ENCODE results near the gene CDC42BPA.
"Not testable (repeated sequence)": the region's sequence is repeated elsewhere in the genome, so short reads cannot be mapped to it uniquely, and the experiment has no call there.

The CDC42BPA gene, protein sequence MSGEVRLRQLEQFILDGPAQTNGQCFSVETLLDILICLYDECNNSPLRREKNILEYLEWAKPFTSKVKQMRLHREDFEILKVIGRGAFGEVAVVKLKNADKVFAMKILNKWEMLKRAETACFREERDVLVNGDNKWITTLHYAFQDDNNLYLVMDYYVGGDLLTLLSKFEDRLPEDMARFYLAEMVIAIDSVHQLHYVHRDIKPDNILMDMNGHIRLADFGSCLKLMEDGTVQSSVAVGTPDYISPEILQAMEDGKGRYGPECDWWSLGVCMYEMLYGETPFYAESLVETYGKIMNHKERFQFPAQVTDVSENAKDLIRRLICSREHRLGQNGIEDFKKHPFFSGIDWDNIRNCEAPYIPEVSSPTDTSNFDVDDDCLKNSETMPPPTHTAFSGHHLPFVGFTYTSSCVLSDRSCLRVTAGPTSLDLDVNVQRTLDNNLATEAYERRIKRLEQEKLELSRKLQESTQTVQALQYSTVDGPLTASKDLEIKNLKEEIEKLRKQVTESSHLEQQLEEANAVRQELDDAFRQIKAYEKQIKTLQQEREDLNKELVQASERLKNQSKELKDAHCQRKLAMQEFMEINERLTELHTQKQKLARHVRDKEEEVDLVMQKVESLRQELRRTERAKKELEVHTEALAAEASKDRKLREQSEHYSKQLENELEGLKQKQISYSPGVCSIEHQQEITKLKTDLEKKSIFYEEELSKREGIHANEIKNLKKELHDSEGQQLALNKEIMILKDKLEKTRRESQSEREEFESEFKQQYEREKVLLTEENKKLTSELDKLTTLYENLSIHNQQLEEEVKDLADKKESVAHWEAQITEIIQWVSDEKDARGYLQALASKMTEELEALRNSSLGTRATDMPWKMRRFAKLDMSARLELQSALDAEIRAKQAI (N-terminal part only)

DNA sequence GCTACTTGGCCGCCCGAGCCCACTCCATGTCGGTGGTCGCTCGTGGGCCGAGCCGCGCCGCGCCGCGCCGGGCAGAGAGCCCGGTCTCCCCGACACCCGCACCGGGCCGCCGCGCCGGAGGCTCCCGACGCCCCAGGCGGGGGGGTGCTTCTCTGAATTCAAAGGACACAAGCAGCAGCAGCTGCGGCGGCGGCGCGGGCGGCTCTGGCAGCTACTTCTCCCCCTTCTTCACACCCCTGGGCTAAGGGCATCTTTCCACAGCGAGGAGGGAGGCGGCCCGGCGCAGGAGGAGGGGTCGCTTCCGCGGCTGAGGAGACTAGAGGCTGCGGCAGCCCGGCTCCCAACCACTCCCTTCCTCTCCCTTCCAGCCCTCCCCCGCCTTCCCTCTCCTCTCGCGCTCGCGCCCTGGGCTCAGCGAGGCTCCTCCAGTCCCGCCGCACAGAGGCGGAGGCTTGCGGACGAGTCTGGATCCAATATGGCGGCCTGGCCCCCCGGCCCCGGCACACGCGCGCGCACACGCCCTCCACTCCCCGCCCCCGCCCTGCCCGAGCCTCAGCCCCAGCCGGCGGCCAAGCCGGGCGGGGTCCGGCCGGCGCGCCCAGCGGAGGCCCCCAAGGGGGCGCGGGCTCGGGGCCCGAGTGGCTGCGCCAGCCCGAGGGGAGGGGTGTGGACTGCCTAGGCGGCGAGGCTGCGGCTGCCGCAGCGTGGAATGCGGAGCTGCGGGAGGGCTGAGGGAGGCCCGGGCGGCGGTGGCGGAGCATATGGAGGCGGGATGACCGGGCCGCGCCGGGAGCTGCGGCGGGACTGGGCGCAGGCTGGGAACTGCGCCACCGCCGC lies at the start of gene CDC42BPA:
Gene CDC42BPA, minus strand, starts transcription at position 477 of the 837 bp plus-strand sequence. CDS start 1,310 bp downstream, outside the sequence.
- DNase-seq (ENCODE audit: low read depth in 2 of 2), result peak; percentile 81 to 85

DNA sequence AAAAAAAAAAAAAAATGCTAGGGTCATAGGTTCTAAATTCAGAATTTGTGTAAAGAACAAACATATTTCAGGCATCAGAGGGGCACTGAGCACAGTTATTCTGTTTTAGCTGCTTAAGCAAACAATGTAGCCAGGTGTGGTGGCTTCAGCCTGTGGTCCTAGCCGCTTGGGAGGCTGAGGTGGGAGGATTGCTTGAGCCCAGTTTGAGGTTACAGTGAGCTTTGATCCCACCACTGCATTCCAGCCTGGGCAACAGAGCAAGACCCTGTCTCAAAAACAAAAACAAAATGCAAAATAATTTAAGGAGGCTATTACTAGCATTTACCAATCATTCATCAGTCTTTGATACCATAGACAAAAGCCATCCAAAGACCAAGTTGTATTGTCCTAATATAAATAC lies 49.7 kb upstream of the CDC42BPA start:
- no peak for DNase-seq (ENCODE audit: low read depth in 2 of 2)

DNA sequence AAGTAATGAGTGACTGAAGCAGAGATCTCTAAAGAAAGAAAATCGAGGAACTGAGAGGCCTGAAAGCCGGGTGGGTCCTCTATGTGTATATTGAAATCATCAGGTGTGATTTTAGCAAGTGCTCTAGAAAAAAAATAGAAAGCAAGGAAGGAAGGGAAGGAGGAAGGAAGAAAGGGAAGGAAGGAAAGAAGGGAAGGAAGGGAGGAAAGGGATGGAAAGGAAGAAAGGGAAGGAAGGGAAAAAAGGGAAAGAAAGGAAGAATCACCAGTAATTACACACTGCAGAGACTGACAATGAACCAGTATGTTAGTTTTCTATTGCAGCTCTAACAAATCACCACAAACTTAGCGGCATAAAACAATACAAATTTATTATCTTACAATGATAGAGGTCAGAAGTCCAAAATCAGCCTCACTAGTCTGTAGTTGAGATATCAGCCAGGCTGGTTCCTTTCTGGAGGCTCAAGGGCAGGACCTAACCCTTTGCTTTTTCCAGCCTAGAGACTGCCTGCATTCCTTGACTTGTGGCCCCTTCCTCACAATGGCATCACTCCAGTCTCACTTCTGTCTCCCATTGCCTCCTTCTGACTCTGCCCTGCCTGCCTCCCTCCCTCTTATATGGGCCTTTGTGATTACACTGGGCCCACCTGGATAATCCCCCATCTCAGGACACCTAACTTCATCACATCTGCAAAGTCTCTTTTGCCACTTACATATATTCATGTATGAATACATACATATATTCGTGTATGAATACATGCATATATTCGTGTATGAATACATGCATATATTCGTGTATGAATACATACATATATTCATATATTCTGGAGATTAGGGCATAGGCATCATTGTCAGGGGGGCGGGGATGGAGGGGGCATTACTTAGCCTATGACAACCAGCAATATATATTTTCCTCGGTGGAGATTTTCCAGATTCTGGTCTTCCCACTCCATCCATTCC lies 47.5 kb upstream of the CDC42BPA start:
- DNase-seq (ENCODE audit: low read depth in 2 of 2), result no peak

DNA sequence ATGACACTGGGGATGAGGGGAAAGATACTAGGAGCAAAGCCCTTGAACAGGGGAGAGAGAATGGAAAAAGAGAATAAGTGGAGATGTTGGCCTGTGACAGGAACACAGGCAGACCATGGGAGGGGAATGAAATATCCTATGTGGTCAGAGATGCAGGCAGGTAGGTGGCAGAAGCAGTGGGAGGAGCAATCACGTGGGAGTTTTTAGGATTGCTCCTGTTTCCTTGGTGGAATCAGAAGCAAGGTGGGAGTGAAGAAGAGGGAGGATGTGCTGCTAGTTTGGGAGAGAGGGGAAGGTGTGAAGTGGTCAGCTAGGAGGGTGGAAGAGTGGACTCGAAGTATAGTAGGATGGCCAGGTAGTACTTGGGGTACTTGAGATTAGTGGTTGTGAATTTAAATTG lies 46.4 kb upstream of the CDC42BPA start:
- no peak for DNase-seq (ENCODE audit: low read depth in 2 of 2)

DNA sequence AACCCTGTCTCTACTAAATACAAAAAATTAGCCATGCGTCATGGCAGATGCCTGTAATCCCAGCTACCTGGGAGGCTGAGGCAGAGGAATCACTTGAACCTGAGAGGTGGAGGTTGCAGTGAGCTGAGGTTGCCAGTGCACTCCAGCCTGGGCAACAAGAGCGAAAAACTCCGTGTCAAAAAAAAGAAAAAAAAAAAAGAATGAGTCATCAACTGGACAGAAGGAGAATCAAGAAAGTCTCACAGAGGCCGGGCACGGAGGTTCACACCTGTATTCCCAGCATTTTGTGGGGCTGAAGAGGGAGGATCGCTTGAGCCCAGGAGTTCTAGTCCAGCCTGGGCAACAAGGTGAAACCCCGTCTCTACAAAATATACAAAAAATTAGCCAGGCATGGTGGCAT lies 45.5 kb upstream of the CDC42BPA start:
- no peak for DNase-seq (ENCODE audit: low read depth in 2 of 2)

DNA sequence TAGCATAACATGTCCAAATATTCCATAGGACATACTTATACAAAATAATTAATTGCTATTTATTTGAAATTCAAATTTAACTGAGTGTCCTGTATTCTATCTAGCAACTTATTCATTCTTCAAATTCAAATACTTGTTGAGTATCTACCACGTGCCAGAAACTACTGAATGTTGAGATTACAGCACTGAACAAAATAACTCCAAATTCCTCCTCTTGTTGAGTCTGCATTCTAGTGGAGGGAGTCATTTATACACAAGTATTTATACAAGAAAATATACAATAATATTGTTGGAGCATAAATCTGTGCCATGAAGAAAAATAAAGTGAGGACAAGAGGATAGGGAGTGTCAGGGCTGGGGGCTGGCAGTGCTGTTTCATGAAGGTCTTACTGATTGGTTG lies 43.7 kb upstream of the CDC42BPA start:
- DNase-seq (ENCODE audit: low read depth in 2 of 2), result no peak

DNA sequence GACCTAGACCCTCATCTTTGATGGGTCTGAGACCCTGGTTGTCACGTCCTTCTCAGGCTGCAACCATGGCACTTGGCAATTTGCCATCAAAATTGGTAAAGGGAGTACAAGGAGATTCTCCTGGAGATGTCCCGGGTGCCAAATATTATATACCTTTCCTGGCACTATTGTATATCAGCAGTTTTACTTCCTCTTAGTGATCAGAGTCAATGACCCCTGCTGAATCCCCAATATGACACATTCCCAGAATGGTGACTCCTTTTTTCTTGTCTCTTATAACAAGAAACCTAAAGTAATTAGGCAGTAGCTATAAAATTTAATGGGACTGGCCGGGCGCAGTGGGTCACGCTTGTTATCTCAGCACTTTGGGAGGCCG lies 39.6 kb upstream of the CDC42BPA start:
- DNase-seq (ENCODE audit: low read depth in 2 of 2), result no peak

DNA sequence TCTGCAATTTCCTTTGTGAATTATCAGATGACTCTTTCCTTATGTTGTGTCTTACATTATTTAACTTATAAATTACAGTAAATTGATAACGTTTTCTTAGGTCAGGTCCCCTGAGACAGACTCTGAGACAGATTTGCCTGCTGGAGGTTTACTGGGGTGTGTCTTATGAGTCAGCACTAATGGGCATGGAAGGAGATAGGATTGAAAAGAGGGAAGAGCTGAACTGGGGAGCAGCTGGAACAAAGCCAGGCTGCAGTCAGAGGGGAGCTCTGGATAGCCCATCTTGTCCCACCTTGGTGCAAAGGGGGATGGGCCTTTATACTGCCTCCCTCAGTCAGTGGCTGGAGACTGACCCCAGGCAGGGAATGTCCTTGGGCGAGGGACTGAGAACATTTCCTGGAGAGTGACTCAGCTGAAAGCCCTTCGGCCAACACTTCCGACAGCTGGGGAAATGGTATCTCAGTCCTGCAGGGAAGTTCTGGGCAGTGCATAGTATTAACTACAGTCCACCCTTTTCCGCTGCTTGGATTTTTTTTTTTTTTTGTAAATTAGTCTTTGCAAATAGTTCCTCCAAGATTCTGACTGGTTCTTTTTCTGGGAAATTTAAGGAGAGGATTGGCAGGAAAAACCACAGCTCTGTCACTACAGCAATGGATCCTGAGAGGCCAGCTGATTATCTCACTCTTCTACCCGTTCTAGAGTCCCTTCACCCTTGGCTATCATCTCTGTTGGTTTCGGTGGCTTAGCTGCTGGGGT lies 39.1 kb upstream of the CDC42BPA start:
- no peak for DNase-seq (ENCODE audit: low read depth in 2 of 2)

DNA sequence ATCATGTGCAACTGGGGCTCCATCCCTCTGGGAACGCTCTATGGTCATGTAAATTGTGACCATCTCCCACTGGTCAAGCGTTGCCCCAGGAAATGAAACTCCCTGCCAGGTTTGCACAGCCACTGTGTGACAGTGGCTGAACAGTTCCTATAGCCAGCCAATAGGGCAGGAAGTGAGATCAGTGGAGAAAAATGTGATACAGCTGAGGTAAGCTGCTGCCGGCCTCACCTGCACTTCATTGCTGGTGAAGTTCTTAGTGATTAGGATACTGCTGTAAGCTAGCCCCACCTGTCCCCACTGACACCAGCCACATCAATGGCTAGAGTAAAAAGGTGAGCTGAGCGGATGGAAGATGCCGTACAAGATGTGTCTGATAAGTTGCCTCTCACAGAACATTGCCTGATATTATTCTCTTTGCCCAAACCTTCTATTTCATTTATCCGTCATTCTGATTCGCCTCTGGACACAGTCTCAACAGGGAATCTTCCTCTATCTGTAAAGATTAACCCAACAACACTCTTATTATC lies 38.4 kb upstream of the CDC42BPA start:
- DNase-seq (ENCODE audit: low read depth in 2 of 2), result no peak

DNA sequence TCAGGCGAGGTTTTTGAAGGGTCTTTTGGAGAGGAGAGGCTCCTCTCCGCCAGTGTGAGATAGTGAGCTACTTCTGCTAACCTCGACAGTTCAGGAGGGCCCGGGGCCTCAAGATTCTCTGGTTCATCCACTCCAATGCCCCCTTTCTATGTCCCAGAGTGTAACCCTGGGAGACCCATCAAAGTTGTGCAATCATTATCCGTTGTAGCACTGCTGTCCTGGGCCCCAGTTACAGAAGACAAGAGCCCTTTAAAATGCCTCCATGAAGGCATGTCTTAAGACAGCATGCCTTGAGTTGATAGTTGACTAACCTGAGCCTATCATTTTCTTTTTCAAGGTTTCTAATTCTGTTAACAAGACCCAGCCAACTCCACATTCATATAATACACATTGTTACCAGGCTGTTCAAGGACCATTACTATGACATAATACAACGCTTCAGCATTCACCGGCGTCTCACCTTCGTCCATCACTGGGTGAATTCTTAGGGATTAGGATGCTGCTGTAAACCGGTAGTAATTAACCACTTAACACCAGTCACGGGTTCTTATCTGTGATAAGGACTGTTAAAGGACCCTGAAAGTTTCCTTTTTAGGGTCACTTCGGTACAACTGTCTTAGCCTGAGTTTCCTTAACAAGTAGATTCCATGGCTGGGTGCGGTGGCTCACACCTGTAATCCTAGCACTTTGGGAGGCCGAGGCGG lies 37.4 kb upstream of the CDC42BPA start:
- DNase-seq (ENCODE audit: low read depth in 2 of 2), result no peak

DNA sequence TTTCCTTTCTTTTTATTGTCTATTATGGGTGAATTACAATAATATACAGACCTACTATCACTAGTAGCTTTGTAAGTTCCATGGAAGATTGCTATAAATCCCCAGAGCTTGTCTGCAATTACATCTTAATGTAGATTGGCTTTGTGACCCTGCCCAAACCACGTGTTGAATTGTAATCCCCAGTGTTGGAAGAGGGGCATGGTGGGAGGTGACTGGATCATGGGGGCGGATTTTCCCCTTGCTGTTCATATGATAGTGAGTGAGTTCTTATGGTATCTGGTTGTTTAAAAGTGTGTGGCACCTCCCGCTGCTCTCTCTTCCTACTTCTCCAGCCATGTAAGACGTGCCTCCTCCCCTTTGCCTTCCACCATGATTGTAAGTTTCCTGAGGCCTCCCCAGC lies 34.9 kb upstream of the CDC42BPA start:
- no peak for DNase-seq (ENCODE audit: low read depth in 2 of 2)

DNA sequence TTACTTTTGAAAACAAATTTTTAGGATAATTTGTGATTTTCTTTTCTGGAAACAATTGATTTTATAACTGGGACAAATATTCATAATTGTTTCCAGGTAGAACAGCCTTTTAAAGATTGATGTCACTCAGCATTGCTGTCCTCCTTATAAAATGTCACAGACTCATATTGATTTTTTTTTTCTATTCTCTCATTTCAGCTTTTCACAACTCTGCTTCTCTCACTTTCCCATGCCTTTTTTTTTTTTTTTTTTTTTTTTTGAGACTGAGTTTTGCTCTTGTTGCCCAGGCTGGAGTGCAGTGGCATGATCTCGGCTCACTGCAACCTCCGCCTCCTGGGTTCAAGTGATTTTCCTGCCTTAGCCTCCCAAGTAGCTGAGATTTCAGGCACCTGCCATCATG lies 33.9 kb upstream of the CDC42BPA start:
- not testable (repeated sequence) for DNase-seq (ENCODE audit: low read depth in 2 of 2)

DNA sequence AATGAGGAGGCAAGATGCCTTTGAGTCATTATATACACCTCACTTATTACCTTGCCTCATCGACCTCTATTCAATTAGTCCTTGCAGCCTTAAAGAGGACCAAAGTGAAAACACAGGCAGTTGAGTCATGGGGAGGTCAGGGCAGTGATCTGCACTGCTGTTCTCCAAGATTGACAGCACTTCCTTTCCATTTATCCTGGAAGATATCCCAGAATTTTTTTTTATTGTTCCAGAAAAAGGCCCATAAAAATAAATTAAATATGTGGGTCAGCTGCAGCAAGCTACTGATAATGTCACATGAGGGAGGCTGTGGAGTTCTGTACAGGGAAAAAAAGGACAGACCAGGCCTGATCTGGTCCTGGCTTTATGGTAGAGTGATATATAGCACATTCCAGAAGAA lies 33.2 kb upstream of the CDC42BPA start:
- no peak for DNase-seq (ENCODE audit: low read depth in 2 of 2)

DNA sequence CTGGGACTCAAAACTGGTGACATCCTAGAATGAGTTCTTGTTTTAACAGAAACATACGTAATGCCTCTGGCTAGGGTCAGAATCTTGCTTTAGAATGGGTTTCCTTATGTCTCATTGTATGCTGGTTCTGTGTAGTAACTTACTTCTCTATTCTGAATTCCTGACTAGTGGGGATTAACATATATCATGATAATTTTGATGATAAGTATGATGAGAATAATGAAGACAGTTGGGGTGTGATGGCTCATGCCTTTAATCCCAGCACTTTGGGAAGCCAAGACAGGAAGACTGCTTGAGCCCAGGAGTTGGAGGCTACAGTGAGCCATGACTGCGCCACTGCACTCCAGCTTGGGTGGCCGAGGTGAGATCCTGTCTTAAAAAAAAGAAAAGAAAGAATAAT lies 31.7 kb upstream of the CDC42BPA start:
- no peak for DNase-seq (ENCODE audit: low read depth in 2 of 2)

DNA sequence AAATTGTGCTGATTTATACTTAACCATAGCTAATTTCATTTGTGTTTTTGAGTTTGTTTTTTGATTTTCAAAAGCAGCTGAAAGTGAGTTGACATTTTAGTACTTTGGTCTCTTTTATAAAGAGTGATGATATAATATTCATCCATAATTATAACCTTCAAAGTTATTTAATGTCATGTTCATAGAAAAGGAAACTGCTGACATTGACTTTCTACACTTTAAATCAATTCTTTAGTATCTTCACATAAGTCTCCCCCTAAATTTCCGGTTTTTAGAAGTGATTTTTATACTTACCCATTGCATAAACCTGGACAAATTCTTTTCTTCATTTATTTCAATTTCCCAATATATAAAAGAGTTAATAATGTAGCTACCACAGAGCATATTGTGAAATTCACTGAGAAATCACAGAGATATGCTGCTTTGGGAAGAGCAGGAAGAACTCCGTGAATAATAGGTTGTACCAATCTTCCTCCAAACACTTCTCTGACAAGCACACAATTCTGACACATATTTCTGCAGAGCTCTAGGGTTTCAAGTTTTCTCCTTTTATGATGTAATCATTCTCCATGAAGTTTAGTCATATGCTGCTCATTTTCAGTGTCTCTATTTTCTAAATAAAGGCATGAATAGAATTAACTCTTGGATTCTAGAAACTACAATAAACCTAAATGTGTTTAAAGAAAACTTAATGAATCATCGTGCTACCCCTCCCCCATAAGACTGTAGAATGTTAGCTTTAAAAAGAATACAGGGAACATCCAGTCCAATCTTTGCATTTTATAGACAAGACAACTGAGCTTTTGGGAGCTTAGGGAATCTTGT lies 25.6 kb upstream of the CDC42BPA start:
- peak; percentile 88 for DNase-seq (ENCODE audit: low read depth in 2 of 2)

DNA sequence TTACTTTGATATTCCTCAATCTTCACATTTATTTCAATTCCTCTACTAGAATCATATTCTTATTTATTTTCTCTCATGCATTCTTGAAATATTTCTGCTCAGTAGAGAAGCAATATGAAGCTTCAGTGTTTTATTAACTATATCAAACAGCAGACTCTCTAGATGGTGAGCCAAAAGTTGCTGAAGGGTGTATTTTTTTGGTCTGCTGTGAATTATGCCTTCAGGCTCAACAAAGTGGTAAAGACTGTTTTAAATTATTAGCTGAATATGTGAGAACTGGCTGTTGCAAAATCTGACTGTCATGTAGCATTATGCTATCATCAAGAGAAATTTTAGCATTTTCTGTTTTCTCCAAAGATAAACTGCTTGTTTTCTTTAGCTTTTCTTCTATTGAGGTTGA lies 24.9 kb upstream of the CDC42BPA start:
- peak in 1 of 2 experiments; percentile 46 for DNase-seq (ENCODE audit: low read depth in 2 of 2)

DNA sequence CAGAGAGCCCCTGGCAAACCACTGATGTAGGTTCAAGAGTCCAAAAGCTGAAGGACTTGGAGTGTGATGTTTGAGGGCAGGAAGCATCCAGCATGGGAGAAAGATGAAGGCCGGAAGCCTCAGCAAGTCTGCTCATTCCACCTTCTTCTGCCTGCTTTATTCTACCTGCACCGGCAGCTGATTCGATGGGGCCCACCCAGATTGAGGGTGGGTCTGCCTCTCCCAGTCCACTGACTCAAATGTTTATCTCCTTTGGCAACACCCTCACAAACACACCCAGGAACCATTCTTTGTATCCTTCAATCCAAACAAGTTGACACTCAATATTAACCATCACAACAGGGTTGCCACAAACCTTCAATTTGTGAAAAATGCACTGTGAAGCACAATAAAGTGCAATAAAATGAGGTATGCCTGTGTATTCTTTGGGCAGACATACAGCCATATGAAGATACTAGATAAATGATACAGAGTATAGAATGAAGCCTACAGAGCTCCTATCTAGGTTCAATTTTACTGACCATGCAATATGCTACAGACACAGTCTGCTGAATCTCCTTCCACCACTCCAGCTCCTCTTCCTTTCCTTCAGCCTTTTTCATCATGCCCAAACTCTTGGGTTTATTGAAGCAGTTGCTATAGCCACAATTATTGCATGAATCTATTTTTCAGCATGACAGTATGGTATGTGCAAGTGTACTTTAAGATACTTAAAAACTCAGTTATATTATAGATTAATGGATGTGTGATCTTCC lies 24.0 kb upstream of the CDC42BPA start:
- DNase-seq (ENCODE audit: low read depth in 2 of 2), result no peak

Data from fibroblast of skin of left quadriceps (primary cell).